Measurements from ENCODE around the gene PLK5.

PLK5 gene

DNA sequence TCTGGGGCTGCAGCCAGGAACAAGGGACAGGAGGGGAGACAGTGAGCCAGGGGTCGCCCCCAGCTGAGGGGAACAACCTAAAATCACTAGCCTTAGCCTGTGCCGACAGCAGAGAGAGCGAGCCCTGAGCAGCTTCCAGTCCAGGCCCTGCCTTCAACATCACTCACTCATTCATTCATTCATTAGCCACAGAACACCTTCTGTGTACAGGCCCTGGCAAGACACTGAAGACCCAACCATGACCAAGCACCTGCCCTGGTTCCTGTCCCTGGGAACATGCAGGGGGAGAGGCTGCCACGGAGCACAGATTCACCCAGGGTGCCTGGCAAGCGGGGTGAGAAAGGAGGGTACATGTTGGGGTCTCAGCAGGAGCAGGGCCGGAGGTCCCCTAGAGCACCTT is 39.4 kb downstream of the PLK5 start:
- Histone ChIP-seq H3K36me3 (ENCODE audit: control insufficient read depth in 2 of 2, insufficient read depth in 2 of 2, low read length in 2 of 2) (no peaks in the 10 kb centered on the region), H3K27me3 (ENCODE audit: control insufficient read depth in 1 of 2, insufficient read depth in 2 of 2, low read length in 2 of 2) (no peaks in the 10 kb centered on the region), H3K9me3 (ENCODE audit: control insufficient read depth in 2 of 2, low read length in 2 of 2) (no peaks in the 10 kb centered on the region), H3K4me1 (ENCODE audit: control insufficient read depth, insufficient read depth, low read length) (peaks cover 3% of the 10 kb centered on the region), H3K4me3 (ENCODE audit: low read length in 2 of 2) (no peak overlapping the region), H3K9ac (ENCODE audit: low read length in 2 of 2) (no peak overlapping the region), H3K27ac (ENCODE audit: low read length) (no peak overlapping the region)

DNA sequence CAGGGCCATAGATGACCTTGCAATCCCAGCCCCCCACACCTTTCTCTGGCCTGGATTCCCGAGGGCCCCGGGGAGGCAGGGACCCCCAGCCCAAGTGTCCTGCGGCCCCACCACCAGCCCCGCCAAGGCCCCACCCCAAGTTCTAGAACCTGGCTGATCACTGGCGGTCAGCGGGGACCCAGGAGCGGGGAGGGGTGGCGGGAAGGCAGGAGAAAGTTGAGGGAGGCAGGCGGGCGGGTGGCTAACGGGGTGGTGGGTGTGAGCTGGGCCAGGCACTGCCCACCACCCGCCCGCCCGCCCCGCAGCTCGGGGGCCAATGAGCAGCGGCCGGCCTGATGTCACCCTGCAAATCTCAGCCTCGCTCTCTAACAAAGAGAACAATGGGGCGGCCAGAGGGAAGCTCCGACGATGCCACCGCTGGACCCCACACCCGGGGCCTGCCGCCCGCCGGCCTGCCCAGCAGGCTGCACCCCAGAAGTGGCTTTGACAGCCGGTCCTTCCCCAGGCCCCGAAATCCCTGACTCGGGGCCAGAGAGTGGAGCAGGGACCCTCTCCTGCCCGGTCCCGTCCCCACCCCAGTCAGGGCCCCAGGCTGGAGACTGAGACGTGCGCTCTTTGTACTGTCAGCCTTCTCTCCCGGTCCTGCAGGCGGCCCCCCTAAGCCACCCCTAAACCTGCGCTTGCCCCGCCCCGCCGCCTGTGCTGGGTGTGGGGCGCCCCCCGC is 42.7 kb downstream of the PLK5 start:
- H3K27me3 ChIP-seq (ENCODE audit: control insufficient read depth in 1 of 2, insufficient read depth in 2 of 2, low read length in 2 of 2) = no peaks in the 10 kb centered on the region
- H3K4me3 ChIP-seq (ENCODE audit: low read length in 2 of 2) = peak overlapping the region; percentile 55 to 76
- H3K9me3 ChIP-seq (ENCODE audit: control insufficient read depth in 2 of 2, low read length in 2 of 2) = no peaks in the 10 kb centered on the region
- H3K4me1 ChIP-seq (ENCODE audit: control insufficient read depth, insufficient read depth, low read length) = peaks cover 8% of the 10 kb centered on the region
- H3K36me3 ChIP-seq (ENCODE audit: control insufficient read depth in 2 of 2, insufficient read depth in 2 of 2, low read length in 2 of 2) = no peaks in the 10 kb centered on the region
- H3K9ac ChIP-seq (ENCODE audit: low read length in 2 of 2) = peak overlapping the region; percentile 38 to 60
- H3K27ac ChIP-seq (ENCODE audit: low read length) = peak overlapping the region; percentile 41

DNA sequence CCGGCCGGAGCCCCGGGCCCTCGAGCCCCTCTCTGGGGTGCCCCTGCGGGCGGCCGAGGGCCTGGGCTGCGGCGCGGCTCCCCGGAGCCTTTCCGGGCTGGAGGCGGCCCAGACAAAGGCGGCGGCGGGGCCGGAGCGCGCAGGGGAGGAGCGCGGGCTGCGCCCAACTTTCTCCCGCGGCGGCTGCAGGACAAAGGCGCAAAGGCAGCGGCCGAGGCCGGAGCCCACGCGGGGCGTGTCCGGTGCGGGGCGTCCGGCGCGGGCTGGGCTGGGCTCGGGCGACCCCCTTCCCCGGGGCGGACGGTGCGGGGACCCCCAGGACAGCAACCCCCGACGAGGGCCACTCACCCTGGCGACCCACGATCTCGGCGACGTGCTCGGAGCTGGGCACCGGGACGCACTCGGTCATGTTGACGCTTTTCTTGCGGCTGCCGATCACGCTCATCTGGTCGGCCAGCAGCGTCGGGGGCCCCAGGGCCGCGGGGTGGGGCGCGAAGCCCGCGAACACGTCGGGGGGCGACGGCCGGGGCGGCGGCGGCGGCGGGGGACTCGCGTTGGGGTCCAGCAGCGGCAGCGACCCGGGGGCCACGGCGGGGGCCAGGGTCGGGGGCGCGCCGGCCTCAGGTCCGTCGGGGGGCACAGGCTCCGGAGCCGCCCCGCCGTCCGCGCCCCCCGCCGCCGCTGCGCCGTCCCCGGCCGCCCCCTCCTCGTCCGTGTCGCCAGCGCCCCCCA is 43.4 kb downstream of the PLK5 start:
- peak overlapping the region; percentile 41 for H3K27ac ChIP-seq (ENCODE audit: low read length)
- peaks cover 8% of the 10 kb centered on the region for H3K4me1 ChIP-seq (ENCODE audit: control insufficient read depth, insufficient read depth, low read length)
- peak overlapping the region in 1 of 2 donors; percentile 36 for H3K9ac ChIP-seq (ENCODE audit: low read length in 2 of 2)
- no peaks in the 10 kb centered on the region for H3K27me3 ChIP-seq (ENCODE audit: control insufficient read depth in 1 of 2, insufficient read depth in 2 of 2, low read length in 2 of 2)
- no peaks in the 10 kb centered on the region for H3K9me3 ChIP-seq (ENCODE audit: control insufficient read depth in 2 of 2, low read length in 2 of 2)
- no peaks in the 10 kb centered on the region for H3K36me3 ChIP-seq (ENCODE audit: control insufficient read depth in 2 of 2, insufficient read depth in 2 of 2, low read length in 2 of 2)
- peak overlapping the region; percentile 46 to 76 for H3K4me3 ChIP-seq (ENCODE audit: low read length in 2 of 2)

DNA sequence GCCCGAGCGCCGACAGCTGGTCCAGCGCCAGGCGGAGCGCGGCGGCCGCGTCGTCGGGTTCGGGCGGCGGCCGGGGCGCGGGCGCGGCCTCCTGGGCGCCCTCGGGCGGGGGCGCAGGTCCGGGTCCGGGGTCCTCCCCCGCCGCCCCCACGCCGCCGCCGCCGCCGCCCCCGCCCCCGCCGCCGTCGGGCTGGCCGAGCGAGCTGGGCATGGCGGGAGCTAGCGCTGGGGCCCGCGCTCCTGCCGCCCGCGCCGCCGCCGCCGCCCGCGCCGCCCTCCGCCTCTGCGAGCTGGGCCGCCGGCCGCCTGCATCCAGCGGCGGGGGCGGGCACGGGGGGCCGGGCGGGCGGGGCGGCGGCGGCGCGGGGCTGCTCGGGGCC is 44.0 kb downstream of the PLK5 start:
- Histone ChIP-seq H3K36me3 (ENCODE audit: control insufficient read depth in 2 of 2, insufficient read depth in 2 of 2, low read length in 2 of 2) (no peaks in the 10 kb centered on the region), H3K27me3 (ENCODE audit: control insufficient read depth in 1 of 2, insufficient read depth in 2 of 2, low read length in 2 of 2) (no peaks in the 10 kb centered on the region), H3K4me1 (ENCODE audit: control insufficient read depth, insufficient read depth, low read length) (peaks cover 8% of the 10 kb centered on the region), H3K27ac (ENCODE audit: low read length) (no peak overlapping the region), H3K9me3 (ENCODE audit: control insufficient read depth in 2 of 2, low read length in 2 of 2) (no peaks in the 10 kb centered on the region), H3K9ac (ENCODE audit: low read length in 2 of 2) (no peak overlapping the region), H3K4me3 (ENCODE audit: low read length in 2 of 2) (peak overlapping the region in 1 of 2 donors; percentile 76)

DNA sequence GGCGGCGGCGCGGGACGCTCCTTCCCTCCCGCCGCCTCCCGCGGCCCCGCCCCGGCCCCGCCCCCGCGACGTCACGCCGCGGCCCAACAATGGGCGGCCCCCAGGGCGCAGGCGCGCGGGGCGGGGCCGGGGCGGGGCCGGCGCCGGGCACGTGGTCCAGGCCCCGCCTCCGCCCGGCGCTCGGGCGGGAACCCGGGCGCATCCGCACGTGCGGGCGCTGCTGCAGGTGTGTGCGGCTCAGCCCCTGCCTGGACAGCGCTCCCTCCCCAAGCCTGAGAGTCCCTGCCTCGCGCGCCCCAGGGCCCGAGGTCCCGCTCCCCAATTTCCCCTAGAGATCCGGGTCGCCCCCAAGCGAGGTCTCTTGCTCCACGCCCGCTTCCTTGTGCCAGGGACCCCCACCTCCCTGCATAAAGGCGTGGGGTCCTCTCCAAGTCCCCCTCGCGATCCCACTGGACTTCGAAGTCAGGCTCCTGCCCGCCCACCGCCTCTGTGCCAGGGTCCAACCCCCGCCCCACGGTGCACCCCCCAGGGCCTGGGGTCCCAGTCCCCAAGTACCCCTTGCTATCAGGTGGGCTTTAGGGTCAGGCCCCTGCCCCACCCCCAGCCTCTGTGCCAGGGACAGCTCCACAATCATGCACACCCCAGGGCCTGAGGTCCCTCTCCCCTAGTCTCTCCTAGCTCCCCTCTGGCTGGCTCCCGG is 44.6 kb downstream of the PLK5 start, which contains the start of gene MEX3D:
Gene MEX3D (minus strand): TSS at position 6 of the 700 bp plus-strand sequence. CDS start 267 bp downstream, outside the sequence.
- Histone ChIP-seq H3K9me3 (ENCODE audit: control insufficient read depth in 2 of 2, low read length in 2 of 2) (no peaks in the 10 kb centered on the region), H3K27ac (ENCODE audit: low read length) (no peak within 1 kb of the TSS), H3K27me3 (ENCODE audit: control insufficient read depth in 1 of 2, insufficient read depth in 2 of 2, low read length in 2 of 2) (no peaks in the 10 kb centered on the region), H3K4me3 (ENCODE audit: low read length in 2 of 2) (peak within 1 kb of the TSS; percentile 46 to 76), H3K36me3 (ENCODE audit: control insufficient read depth in 2 of 2, insufficient read depth in 2 of 2, low read length in 2 of 2) (no peaks in the 10 kb centered on the region), H3K9ac (ENCODE audit: low read length in 2 of 2) (peak within 1 kb of the TSS in 1 of 2 donors; percentile 36), H3K4me1 (ENCODE audit: control insufficient read depth, insufficient read depth, low read length) (peaks cover 8% of the 10 kb centered on the region)

DNA sequence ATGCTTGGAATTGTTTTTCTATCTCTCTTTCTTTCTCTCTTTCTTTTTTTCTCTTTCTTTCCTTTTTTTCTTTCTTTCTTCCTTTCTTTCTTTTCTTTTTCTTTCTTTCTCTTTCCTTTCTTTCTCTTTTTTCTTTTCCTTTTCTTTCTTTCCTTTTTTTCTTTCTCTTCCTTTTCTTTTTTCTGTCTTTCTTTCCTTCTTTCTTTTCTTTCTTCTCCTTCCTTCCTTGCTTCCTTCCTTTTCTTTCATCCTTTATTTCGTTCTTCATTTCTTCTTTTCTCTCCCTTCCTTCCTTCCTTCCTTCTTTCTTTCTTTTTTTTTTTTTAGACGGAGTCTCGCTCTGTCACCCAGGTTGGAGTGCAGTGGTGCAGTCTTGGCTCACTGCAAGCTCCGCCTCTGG is 46.1 kb downstream of the PLK5 start:
- no peaks in the 10 kb centered on the region for H3K27me3 ChIP-seq (ENCODE audit: control insufficient read depth in 1 of 2, insufficient read depth in 2 of 2, low read length in 2 of 2)
- H3K27ac ChIP-seq (ENCODE audit: low read length) = no peak overlapping the region
- no peak overlapping the region for H3K4me3 ChIP-seq (ENCODE audit: low read length in 2 of 2)
- H3K36me3 ChIP-seq (ENCODE audit: control insufficient read depth in 2 of 2, insufficient read depth in 2 of 2, low read length in 2 of 2) = no peaks in the 10 kb centered on the region
- H3K9ac ChIP-seq (ENCODE audit: low read length in 2 of 2) = no peak overlapping the region
- no peaks in the 10 kb centered on the region for H3K9me3 ChIP-seq (ENCODE audit: control insufficient read depth in 2 of 2, low read length in 2 of 2)
- peaks cover 8% of the 10 kb centered on the region for H3K4me1 ChIP-seq (ENCODE audit: control insufficient read depth, insufficient read depth, low read length)

GRCh38 chr19:1570836-1571235 is 47.0 kb downstream of the PLK5 start:
- H3K4me3 ChIP-seq (ENCODE audit: low read length in 2 of 2) = no peak overlapping the region
- no peaks in the 10 kb centered on the region for H3K36me3 ChIP-seq (ENCODE audit: control insufficient read depth in 2 of 2, insufficient read depth in 2 of 2, low read length in 2 of 2)
- H3K9ac ChIP-seq (ENCODE audit: low read length in 2 of 2) = no peak overlapping the region
- H3K27me3 ChIP-seq (ENCODE audit: control insufficient read depth in 1 of 2, insufficient read depth in 2 of 2, low read length in 2 of 2) = no peaks in the 10 kb centered on the region
- H3K4me1 ChIP-seq (ENCODE audit: control insufficient read depth, insufficient read depth, low read length) = peaks cover 8% of the 10 kb centered on the region
- H3K9me3 ChIP-seq (ENCODE audit: control insufficient read depth in 2 of 2, low read length in 2 of 2) = no peaks in the 10 kb centered on the region
- no peak overlapping the region for H3K27ac ChIP-seq (ENCODE audit: low read length)

DNA sequence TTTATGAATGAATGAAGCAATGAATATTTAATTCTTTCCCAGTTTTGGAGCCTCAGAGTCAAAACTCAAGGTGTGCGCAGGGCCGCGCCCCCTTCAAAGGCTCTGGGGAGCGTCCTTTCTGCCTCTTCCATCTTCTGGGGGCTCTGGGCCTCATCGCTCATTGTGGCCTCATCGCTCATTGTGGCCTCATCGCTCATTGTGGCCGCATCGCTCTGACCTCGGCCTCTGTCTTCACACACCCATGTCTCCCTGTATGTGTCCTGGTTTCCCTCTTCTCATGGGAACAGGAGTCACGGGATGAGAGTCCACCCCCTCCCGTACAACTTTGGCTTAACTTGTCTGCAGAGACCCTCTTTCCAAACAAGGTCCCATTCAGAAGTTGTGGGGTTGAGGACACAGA is 47.5 kb downstream of the PLK5 start:
- Histone ChIP-seq H3K4me3 (ENCODE audit: low read length in 2 of 2) (no peak overlapping the region), H3K9me3 (ENCODE audit: control insufficient read depth in 2 of 2, low read length in 2 of 2) (no peaks in the 10 kb centered on the region), H3K27ac (ENCODE audit: low read length) (no peak overlapping the region), H3K4me1 (ENCODE audit: control insufficient read depth, insufficient read depth, low read length) (peaks cover 5% of the 10 kb centered on the region), H3K36me3 (ENCODE audit: control insufficient read depth in 2 of 2, insufficient read depth in 2 of 2, low read length in 2 of 2) (no peaks in the 10 kb centered on the region), H3K9ac (ENCODE audit: low read length in 2 of 2) (no peak overlapping the region), H3K27me3 (ENCODE audit: control insufficient read depth in 1 of 2, insufficient read depth in 2 of 2, low read length in 2 of 2) (no peaks in the 10 kb centered on the region)

DNA sequence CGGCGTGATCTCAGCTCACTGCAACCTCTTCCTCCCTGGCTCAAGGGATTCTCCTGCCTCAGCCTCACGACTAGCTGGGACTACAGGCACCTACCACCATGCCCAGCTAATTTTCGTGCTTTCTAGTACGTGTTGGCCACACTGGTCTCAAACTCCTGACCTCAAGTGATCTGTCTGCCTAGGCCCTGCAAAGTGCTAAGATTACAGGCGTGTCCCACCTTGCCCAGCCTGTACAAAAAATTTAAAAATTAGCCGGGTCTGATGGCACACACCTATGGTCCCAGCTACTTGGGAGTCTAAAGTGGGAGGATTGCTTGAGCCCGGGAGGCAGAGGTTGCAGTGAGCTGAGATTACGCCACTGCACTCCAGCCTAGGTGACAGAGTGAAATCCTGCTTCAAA is 48.9 kb downstream of the PLK5 start:
- peaks cover 5% of the 10 kb centered on the region for H3K4me1 ChIP-seq (ENCODE audit: control insufficient read depth, insufficient read depth, low read length)
- H3K27me3 ChIP-seq (ENCODE audit: control insufficient read depth in 1 of 2, insufficient read depth in 2 of 2, low read length in 2 of 2) = no peaks in the 10 kb centered on the region
- no peaks in the 10 kb centered on the region for H3K9me3 ChIP-seq (ENCODE audit: control insufficient read depth in 2 of 2, low read length in 2 of 2)
- H3K27ac ChIP-seq (ENCODE audit: low read length) = no peak overlapping the region
- no peak overlapping the region for H3K4me3 ChIP-seq (ENCODE audit: low read length in 2 of 2)
- H3K9ac ChIP-seq (ENCODE audit: low read length in 2 of 2) = no peak overlapping the region
- H3K36me3 ChIP-seq (ENCODE audit: control insufficient read depth in 2 of 2, insufficient read depth in 2 of 2, low read length in 2 of 2) = peaks cover 0 to 5% of the 10 kb centered on the region in 2 donors

GRCh38 chr19:1574354-1575136 is 50.7 kb downstream of the PLK5 start:
- no peaks in the 10 kb centered on the region for H3K4me1 ChIP-seq (ENCODE audit: control insufficient read depth, insufficient read depth, low read length)
- H3K27me3 ChIP-seq (ENCODE audit: control insufficient read depth in 1 of 2, insufficient read depth in 2 of 2, low read length in 2 of 2) = no peaks in the 10 kb centered on the region
- no peak overlapping the region for H3K4me3 ChIP-seq (ENCODE audit: low read length in 2 of 2)
- no peaks in the 10 kb centered on the region for H3K9me3 ChIP-seq (ENCODE audit: control insufficient read depth in 2 of 2, low read length in 2 of 2)
- no peak overlapping the region for H3K27ac ChIP-seq (ENCODE audit: low read length)
- H3K36me3 ChIP-seq (ENCODE audit: control insufficient read depth in 2 of 2, insufficient read depth in 2 of 2, low read length in 2 of 2) = peaks cover 0 to 10% of the 10 kb centered on the region in 2 donors
- no peak overlapping the region for H3K9ac ChIP-seq (ENCODE audit: low read length in 2 of 2)
